Mammary epithelial cell (primary cell): ENCODE results near the gene ATP8B4.

Source experiments
- EZH2 ChIP-seq: IDR thresholded peaks from 2 replicates; pipeline ENCODE4 v1.6.1; 2012; ENCODE audit warnings: low read length, inconsistent platforms, borderline replicate concordance
- TF ChIP-seq, protein P1 (sequence below), 2 donors: IDR thresholded peaks in 1 of 2; conservative IDR thresholded peaks in 1 of 2; 2 replicates each; pipeline ENCODE4 v1.5.1; 2011 to 2012; ENCODE audit warnings: inconsistent platforms in 2 of 2, low read length in 2 of 2, mild to moderate bottlenecking in 2 of 2, control low read depth in 1 of 2, low read depth in 1 of 2; ENCODE audit not compliant: insufficient read depth in 1 of 2; ENCODE audit errors: extremely low read depth in 1 of 2

DNA sequence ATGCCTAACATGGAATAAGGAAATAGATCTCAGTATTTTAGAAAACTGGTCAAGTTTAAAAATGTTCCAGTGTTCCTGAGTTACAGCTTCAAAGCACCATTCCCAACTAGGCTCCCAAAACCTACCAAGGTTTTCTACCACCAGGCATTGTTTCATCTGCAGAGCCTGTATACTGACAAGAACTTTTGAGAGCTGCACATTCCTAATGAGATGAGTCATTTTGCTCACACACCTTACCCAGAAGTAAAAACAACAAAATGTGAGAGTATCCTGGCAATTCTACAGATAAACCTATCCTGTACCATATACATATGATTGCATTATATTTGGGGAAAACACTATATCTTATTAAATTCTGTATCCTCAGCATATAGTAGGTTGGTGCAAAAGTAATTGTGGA lies 90.7 kb downstream of the ATP8B4 start:
- TF ChIP-seq, protein P1, sequence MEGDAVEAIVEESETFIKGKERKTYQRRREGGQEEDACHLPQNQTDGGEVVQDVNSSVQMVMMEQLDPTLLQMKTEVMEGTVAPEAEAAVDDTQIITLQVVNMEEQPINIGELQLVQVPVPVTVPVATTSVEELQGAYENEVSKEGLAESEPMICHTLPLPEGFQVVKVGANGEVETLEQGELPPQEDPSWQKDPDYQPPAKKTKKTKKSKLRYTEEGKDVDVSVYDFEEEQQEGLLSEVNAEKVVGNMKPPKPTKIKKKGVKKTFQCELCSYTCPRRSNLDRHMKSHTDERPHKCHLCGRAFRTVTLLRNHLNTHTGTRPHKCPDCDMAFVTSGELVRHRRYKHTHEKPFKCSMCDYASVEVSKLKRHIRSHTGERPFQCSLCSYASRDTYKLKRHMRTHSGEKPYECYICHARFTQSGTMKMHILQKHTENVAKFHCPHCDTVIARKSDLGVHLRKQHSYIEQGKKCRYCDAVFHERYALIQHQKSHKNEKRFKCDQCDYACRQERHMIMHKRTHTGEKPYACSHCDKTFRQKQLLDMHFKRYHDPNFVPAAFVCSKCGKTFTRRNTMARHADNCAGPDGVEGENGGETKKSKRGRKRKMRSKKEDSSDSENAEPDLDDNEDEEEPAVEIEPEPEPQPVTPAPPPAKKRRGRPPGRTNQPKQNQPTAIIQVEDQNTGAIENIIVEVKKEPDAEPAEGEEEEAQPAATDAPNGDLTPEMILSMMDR (conservative IDR thresholded peaks at IDR 0.05 in 1 of 2, IDR thresholded peaks at IDR 0.05 in 1 of 2; ENCODE audit: extremely low read depth in 1 of 2, insufficient read depth in 1 of 2, low read depth in 1 of 2, low read length in 2 of 2) = no peak
- no peak for TF ChIP-seq EZH2
